ENCODE data around the gene GDE1. TPM values are rescaled to one million over a fixed set of nuclear protein-coding genes. Genes with fewer than 3 reads are reported as not detected.
"Not testable (repeated sequence)": the region's sequence is repeated elsewhere in the genome, so short reads cannot be mapped to it uniquely, and the experiment has no call there.

Gene GDE1
- total RNA-seq, 1 experiment from 2014 or later = 45.6 TPM

GRCh38 chr16:19549673-19550072, 27.8 kb upstream of the GDE1 start:
- TF ChIP-seq CTCF (conservative IDR thresholded peaks at IDR 0.05; ENCODE audit: low read depth, low read length) (no peak), EZH2 (IDR thresholded peaks at IDR 0.05; ENCODE audit: low read length, unreplicated experiment) (no peak), EZH2phosphoT487 (IDR thresholded peaks at IDR 0.05; ENCODE audit: borderline replicate concordance, low read length) (no peak)
- Histone ChIP-seq H3K27me3 (ENCODE audit: low read length) (no peaks in the 10 kb centered on the region), H3K4me1 (ENCODE audit: insufficient read depth, low read length) (no peaks in the 10 kb centered on the region; the same call in 1 of the 2 replicates), H3K27ac (ENCODE audit: low read length) (no peak overlapping the region), H3K79me2 (ENCODE audit: low read length) (no peaks in the 10 kb centered on the region), H3K9me3 (ENCODE audit: low read length) (no peaks in the 10 kb centered on the region), H3K9me2 (replicated peaks; ENCODE audit: low read length) (no peaks in the 10 kb centered on the region), H2AFZ (ENCODE audit: low read length) (no peak overlapping the region), H3K9ac (ENCODE audit: low read length) (no peak overlapping the region), H4K20me1 (ENCODE audit: low read length) (no peaks in the 10 kb centered on the region), H3K4me3 (ENCODE audit: low read length) (no peak overlapping the region), H3K36me3 (ENCODE audit: low read depth, low read length) (peaks cover 6% of the 10 kb centered on the region), H3F3A (ENCODE audit: low read length, unreplicated experiment) (no peaks in the 10 kb centered on the region), H3K4me2 (ENCODE audit: low read length) (no peak overlapping the region)
- ATAC-seq = no peak
- ChIA-PET POLR2A (ENCODE audit: unreplicated experiment) (no interaction called here), CTCF (no interaction called here)
- no peak for DNase-seq
- intact Hi-C loops (cut with micrococcal nuclease) = no loop called here
- BruUV-seq (replicated peaks) = no TSS peak

GRCh38 chr16:19548144-19548543, 26.2 kb upstream of the GDE1 start:
- no peak overlapping the region for H2AFZ ChIP-seq (ENCODE audit: low read length)
- H3K27ac ChIP-seq (ENCODE audit: low read length) = no peak overlapping the region
- H3K4me1 ChIP-seq (ENCODE audit: insufficient read depth, low read length) = no peaks in the 10 kb centered on the region
- no peaks in the 10 kb centered on the region for H3K9me3 ChIP-seq (ENCODE audit: low read length)
- no peaks in the 10 kb centered on the region for H3K79me2 ChIP-seq (ENCODE audit: low read length)
- H4K20me1 ChIP-seq (ENCODE audit: low read length) = no peaks in the 10 kb centered on the region
- H3F3A ChIP-seq (ENCODE audit: low read length, unreplicated experiment) = no peaks in the 10 kb centered on the region
- ChIA-PET POLR2A (ENCODE audit: unreplicated experiment) (no interaction called here), CTCF (no interaction called here)
- no peak overlapping the region for H3K4me2 ChIP-seq (ENCODE audit: low read length)
- H3K9me2 ChIP-seq (replicated peaks; ENCODE audit: low read length) = no peaks in the 10 kb centered on the region
- no peak overlapping the region for H3K4me3 ChIP-seq (ENCODE audit: low read length)
- H3K27me3 ChIP-seq (ENCODE audit: low read length) = no peaks in the 10 kb centered on the region
- peaks cover 16% of the 10 kb centered on the region for H3K36me3 ChIP-seq (ENCODE audit: low read depth, low read length)
- no peak overlapping the region for H3K9ac ChIP-seq (ENCODE audit: low read length)
- BruUV-seq (replicated peaks) = no TSS peak
- TF ChIP-seq EZH2 (IDR thresholded peaks at IDR 0.05; ENCODE audit: low read length, unreplicated experiment) = no peak
- no peak for TF ChIP-seq EZH2phosphoT487 (IDR thresholded peaks at IDR 0.05; ENCODE audit: borderline replicate concordance, low read length)
- TF ChIP-seq CTCF (conservative IDR thresholded peaks at IDR 0.05; ENCODE audit: low read depth, low read length) = no peak
- no peak for DNase-seq
- intact Hi-C loops (cut with micrococcal nuclease) = no loop called here
- no peak for ATAC-seq

- H3K4me2 ChIP-seq (ENCODE audit: low read length); H3K27me3 ChIP-seq (ENCODE audit: low read length); H4K20me1 ChIP-seq (ENCODE audit: low read length); H3K9me2 ChIP-seq (replicated peaks; ENCODE audit: low read length); H3F3A ChIP-seq (ENCODE audit: low read length, unreplicated experiment); CTCF ChIA-PET; H3K27ac ChIP-seq (ENCODE audit: low read length); BruUV-seq (replicated peaks); H2AFZ ChIP-seq (ENCODE audit: low read length); H3K79me2 ChIP-seq (ENCODE audit: low read length); H3K4me3 ChIP-seq (ENCODE audit: low read length); ATAC-seq; DNase-seq; POLR2A ChIA-PET (ENCODE audit: unreplicated experiment); intact Hi-C loops (cut with micrococcal nuclease); H3K9ac ChIP-seq (ENCODE audit: low read length); H3K4me1 ChIP-seq (ENCODE audit: insufficient read depth, low read length); H3K9me3 ChIP-seq (ENCODE audit: low read length): not testable (repeated sequence)
- H3K36me3 ChIP-seq (ENCODE audit: low read depth, low read length) = peaks cover 23% of the 10 kb centered on the region
These were observed 21.5 kb upstream of the GDE1 start for GRCh38 chr16:19543278-19543996.

All from PC-3 (cell line).